Suppressor macrophage (primary cell): ENCODE data around the gene TMPRSS7.

Experiments
- DNase-seq, 4 experiments: peaks; one replicate each; pipeline ENCODE4 v3.0.0-alpha.2; 2020 to 2022

The TMPRSS7 gene

DNA sequence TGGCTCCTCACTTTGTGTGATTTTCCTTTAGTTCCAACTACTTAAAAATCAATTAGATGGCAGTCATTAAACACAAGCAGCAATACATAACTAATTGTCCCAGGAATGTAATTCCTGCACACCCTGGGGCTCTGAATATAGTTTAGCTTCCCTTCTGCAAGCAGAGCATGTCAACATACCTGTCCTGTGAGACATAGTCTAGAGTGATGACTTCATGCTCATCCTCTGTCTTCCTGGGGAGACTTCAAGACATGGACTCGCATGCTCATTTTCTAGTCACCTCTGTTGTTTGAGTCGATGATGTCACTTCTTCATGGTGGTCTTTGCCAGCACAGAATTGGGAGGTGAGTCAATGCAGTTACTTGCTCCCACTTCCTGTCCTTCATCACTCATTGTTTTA lies 67.4 kb downstream of the TMPRSS7 start:
- no peak for DNase-seq

DNA sequence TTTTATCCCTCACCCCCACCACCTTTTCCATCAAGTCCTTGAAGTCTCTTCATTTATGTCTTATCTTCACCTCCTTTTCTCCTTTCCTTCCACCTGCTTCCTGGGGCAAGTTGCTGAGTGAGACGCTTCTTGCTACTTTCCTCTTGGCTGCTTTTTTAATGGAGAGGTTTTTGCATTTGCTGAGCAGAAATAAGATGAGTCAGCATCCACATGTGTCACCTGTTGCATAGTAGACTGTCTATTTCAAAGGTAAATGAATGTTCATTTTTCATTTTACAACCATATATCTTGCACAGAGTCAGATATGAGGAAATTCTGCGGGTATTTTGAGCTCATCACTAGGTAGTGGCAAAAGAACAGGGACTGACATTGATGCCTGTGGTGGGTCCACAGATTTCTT lies 70.2 kb downstream of the TMPRSS7 start:
- no peak for DNase-seq

DNA sequence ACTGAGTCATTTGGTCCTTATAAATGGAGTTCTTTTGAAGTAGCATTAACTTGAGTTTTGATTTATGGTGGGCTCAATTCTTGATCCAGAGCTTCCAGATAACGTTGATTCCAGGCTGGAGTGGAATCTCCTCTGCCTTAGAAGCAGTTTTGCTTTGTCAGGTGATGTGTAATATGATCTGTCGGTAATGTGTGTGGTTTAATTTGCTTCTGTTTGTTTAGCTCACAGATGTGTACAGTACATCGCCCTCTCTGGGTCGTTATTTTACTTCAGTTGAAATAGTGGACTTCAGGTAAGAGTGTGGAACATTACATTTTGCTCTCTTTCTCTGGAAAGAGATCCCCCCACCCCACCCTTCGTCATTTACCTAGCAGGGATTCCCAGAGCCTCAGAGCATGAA lies 74.8 kb downstream of the TMPRSS7 start:
- no peak for DNase-seq

DNA sequence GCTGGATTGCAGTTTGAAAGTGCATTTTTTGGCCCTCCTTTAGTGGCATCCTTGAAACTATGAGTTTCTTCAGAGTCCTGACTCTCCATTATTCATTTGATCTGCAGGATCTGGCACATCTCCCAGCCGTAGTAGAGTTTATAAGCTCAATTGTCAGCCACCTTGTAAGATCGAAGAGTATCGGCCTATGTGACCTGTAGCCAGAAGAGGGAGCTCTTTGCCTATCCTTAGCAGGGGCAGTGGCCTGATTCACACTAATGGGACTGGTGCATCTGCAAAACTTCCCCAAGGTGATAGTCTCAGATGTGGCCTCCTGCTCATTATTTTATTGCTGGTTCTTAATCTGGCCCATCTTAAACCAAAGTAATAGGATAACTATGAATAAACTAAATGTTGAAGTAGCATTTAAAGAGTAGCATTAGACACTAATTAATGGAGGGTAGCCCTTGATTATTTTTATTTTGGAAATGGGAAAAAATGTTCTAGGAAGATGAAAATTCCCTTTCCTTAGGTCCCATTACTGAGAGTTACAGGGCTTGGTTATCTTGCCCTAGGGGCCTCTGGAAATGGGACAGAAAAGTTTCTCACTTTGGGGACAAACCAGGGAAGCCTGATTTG lies 77.4 kb downstream of the TMPRSS7 start:
- DNase-seq = peak; percentile 74 to 90 (median 80)

DNA sequence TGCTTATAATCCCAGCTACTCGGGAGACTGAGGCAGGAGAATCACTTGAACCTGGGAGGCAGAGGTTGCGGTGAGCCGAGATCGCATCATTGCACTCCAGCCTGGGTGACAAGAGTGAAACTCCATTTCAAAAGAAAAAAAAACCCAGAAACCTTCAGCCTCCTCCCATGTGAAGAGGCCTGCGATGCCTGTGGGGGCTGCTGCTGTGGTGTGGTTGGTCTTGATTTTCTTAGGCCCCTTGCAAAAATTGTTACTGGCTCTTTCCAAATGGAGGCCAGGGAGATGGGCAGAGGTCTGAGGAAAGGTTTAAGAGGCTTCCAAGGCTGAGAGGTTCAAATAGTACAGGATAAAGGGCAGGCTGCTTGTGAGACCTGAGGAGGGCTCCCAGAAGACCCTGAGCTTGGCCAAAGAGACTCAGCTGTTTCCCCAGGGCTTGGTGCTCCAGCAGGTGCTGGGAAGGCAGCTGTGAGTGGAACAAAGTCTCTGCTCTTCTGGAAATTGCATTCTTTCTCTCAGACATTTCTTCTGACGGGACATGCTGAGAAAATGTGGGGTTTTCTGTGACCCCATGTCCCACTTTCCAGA lies 80.1 kb downstream of the TMPRSS7 start:
- DNase-seq = no peak

DNA sequence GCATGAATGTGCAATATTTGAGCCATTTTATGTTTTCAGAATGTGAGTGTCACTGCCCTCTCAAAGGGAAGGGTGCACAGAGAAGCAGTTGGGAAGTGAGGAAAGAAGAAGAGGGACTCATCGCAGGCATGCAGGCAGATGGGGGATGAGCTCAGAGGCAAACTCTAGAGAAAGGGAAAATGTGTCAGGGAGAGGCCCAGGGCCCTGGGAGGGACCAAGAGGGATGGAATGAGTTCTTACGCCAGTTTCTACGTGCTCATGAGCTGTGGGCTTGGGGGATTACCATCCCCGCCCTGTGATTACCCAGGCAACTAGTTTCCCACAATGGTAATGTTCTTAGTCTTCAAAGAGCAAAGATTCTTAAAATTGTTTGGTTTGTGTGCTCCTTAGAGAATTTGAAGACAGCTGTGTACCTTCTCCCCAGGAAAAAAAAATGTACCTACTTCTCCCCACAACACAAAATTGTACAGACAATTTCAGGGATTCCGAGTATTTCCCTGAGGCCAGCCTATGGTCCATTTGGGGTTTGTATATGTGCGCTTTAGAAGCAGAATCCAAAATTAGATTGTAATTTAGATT lies 80.7 kb downstream of the TMPRSS7 start:
- DNase-seq = no peak

DNA sequence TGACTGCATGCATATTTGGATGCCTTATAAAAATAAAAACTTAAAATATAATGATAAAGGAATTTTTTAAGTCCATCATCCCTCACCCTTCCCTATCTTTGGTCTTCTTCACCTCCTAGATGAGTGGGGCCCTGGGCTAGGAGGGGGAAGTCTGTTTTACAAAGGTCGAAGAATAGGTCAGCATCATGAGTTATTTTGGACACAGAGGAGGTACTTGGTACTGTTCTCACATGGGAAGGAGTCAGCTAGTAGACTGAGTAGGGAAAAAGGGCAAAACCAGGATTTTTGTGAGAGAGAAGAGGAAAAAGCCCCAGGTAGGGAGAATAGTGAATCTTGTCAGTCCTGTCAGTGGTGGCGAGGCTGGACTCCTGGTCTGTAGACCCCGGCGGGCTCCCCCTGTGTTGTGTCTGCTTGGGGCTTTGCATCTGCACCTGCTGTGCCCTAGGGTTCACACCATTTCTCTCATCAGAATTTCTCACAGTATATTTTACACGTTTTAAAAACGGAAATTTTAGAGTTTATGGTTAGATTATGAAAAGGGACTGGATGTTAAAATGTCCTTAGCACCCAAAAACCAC lies 81.4 kb downstream of the TMPRSS7 start:
- DNase-seq = no peak

DNA sequence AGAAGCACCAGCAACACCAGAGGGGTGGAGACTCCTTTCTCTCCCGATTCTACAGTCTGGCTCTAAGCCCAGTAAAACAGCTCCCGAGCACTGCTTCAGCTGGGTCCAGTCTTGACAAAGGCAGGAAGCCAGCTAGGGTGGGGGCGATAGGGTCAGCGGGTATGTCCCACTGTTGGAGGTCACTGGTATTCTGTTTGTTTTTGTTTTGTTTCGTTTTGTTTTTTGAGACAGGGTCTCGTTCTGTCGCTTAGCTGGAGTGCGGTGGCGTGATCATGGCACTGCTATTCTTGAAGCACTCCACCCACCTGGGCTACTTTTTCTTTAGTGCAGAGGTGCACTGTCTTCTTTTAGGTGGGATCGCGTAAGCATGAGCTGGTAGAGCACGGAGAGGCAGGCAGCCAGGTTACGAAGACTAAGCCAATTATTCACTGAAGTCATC lies 82.2 kb downstream of the TMPRSS7 start:
- no peak for DNase-seq

DNA sequence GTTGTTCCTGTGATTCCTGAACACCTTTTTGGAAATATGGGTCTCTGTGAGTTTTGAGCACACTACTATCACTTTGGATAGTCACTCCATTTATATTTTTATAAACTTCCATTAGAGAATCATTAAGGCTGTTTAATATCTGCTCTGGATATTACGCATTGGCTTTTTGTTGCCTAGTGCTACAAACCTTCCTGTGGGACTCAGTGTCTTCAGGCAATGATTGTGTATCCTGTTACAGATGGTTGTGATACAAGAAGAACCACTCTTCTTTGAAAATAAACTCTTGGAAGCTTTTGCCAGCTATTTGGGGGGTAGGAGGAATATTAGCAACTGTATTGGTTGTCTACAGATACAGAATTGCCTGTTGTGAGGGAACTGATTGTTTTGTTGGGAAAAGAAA lies 82.9 kb downstream of the TMPRSS7 start:
- no peak for DNase-seq

DNA sequence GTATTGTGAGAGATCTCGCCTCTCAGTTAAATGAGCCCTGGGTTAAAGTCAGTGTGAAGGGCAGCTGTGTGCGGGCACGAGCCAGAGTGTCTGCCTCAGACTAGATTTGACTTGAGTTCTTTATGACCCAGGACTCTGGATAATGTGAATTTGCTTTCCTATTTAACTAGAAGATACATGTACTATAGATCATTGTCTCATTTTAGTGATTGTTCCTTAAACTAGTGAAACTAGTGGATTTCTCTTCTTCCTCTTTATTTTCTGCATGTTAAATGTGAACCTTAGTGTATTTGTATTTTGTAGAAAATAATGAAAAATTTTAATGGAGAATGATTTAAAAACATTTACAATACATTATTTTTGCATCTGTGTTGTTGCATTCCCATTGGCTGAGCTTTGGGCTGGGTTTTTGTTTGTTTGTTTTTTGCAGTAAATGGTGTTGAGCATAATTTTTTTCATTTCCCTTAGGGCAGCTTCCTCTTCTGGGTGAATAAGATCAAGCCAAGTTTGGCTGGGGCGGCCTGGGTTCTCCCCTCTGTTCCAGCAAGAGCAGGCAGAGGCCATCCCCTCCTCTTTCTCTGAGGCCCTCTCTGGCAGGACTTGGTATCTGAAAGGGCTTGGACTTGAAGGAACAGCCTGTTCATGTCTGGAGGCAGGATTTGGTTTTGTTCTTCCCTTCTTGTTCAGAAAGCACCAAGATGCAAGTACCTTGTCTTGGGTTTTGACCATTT lies 83.5 kb downstream of the TMPRSS7 start:
- peak; percentile 51 to 79 (median 76) for DNase-seq

DNA sequence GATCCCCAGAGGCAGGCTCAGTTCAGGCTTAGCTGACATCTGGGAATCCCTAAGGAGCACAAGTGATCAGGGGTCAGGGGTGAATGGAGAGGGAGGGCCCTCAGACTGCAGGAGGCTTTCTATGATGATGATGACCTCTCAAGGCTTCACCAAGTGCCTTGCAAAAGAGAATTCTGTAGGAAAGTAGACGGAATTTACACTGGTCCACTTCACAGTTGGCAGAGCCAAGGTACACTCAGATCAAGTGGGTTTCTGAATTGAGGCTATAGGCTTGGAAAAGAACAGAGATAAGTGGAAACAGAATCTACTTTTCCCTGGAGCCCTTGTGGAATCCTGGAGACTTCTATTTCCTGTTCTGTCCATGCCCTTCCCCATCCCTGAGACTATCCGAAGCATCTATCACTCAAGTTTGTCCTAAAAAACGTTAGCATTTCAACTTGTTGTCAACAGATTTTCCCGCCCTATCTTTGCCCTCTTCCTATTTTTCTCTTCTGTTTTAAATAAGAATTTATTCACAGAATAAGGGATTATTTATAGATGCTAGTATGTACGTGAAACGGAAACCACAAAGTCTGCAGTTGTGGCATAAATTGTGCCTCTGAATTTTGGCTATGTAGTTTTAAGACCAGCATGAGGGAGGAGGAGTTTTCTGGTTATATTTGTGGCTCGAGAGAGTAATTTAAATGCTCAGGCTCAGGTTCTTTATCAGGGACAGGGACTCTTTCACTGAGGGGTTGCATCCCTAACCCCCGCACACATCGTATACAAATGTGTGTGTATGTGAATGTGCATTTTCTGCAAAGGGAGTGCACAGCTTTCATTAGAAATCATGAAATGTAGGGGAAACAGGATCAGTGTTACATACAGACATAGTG lies 85.7 kb downstream of the TMPRSS7 start:
- peak in 2 of 4 experiments; percentile 31 to 36 for DNase-seq

DNA sequence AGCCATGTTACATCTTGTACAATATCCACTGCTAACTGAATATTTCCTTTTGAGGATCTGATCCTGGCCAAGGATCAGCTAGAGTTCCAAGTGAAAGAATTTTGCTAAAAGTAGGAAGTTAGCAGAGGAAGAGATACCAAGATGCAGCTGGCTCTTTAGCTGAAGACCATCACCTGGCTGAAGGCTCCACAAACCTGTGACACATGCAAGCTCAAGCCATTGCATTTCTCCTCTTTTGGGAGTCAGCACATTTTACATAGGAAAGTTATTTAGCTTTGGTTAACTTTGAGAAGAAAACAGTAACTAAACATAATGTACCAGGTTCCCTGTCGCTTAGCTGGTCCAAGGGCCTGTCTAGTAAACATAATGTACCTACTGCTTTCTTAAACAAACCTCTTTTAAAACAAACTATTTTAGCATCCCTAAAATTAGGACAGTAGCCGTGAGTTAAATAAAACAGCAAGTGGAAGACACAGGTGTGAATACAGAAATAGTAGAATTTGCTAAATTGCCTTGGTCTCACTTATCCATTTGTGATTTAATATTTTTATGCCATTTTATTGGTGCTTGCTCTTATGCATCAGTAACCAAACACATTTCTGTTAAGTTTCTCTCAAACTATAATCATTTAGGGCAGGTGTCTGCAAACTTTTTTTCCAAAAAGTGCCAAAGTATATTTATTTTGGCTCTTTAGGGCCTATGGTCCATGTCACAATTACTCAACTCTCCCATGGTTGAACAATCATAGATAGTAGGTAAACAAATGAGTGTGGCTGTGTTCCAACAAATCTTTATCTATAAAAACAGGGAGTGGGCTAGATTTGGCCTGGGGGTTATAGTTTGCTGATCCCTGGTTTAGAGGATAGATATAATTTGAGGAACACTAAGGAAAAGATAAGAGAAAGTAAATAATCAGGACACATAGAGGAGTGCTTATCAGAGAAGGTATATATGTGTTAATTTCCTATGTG lies 87.3 kb downstream of the TMPRSS7 start:
- DNase-seq = no peak

DNA sequence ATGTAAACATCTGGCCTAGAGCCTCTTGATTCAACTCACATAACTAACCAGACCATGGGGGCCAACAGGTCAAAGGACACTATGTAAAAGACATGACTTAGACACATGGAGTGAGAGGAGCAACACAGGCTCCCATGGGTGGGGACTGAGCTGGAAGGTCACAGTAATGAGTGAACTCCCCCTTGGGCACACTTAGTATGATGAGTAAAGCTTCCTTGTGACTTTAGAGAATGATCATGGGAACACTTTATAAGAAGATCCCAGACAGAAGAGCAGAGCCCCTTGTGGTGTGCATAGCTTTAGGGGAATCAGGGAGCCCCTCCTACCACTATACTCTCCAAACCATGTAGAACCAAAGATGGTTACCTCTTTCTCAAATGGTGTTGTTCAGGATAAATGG lies 88.3 kb downstream of the TMPRSS7 start:
- no peak for DNase-seq

DNA sequence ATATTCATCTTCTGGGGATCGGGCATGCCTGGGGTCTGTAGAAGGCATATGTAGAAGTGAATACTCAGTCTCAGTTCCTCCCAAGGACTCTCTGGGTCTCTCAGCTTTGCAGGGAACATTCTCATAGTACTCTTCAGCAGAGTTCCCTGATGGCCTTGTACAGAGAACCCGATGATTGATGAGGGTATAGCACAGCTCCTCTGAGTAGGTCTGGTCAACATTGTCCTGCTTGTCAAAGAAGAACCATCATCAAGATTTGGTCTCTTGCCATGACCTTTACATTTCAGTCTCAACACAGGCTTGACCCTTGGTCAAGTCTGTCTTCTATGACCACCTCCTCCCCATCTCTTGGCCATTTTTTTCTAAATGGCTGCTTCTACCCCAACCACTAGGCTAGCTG lies 89.0 kb downstream of the TMPRSS7 start:
- DNase-seq = no peak

DNA sequence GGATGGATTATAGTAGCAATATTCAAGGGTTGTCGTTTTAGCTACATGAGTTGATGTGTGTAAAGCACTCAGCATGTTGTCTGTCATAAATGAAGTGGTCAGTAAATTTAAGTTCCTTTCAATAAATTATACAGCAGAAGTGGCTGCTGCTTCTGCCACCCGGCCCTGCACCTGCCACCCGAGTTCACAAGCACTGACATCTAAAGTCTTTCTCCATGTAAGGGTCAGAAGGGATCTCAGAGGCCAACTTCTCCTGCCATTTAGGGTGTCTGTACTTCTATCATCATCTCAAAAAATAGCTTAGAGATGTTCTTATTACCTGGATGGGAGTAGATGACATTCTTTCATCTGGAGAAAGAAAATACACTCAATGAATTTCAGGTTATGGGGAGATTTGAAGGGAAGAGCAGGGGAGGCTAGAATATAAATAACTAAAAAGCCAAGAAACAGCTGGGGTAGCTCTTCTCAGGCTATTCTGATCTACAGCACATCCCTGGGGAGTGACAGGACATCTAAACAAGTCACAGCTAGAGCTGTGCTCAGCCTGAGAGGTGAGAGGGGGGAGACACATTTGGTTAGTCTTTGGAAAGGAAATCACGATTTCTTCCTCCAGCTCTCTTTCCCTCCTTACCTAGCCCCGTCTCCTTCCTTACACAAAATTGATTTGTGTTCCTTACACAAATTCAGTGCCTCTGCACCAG lies 90.5 kb downstream of the TMPRSS7 start:
- no peak for DNase-seq

DNA sequence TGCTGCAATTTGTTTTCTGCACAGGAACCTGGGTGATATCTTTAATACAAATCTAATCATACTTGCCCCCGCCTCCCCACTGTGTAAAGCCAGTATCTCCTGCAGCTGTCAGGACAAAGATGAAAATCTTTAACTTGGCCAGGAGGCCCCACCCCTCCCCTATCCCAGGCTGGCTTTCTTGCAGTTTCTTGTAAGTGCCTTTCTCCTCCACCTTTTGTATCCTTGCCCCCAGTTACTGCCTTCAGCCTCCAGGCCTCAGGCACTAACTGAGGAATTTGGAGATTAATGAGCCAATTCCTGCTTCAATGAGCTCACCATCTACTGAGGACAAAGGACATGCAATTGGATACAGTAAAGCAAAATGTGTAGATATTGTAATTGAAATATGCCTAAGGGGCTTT lies 92.0 kb downstream of the TMPRSS7 start:
- DNase-seq = no peak

DNA sequence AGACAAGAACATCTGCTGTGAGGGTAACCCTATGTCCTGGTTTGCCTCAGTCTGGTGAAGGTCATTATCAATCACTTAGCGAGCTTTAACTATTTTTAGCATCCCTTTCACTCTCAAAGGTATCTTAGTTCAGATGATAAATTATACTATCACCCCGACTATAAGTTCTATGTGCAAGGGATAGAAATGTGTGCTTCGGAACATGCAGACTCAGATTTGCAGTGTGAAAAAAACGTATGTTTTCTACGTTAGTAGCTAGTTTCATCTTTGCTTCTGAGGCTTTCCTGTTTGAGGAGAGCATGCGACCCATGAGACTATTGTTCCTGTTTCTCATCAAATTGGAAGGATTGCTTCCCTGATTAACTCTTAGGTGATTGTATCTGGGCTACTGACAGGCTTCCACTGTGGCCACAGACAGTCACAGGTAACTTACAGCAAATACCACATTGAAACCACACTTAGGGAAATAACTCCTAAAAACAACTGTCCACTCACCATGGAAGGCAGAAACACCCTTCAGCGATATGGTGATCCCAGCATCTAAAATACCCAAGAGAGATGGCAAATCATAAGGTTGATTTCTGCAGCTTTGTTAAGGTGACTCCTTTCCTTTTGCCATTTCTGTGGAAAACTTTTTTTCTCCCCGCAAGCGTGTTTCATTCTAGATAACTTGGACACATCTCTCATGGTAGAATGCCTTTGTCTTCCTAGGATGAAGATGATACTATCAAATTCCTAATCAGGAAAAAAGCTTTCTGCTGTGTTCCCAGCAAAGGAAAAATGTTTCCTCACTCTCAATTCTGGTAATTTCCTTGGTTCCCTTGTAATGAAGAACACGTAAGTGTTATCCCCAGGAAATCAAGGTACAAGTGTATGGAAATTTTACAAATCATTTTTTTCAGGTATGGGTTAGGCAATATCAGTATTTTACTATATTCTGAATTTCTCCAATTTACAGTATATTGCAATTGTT lies 93.3 kb downstream of the TMPRSS7 start:
- DNase-seq = peak; percentile 20 to 73 (median 48)

DNA sequence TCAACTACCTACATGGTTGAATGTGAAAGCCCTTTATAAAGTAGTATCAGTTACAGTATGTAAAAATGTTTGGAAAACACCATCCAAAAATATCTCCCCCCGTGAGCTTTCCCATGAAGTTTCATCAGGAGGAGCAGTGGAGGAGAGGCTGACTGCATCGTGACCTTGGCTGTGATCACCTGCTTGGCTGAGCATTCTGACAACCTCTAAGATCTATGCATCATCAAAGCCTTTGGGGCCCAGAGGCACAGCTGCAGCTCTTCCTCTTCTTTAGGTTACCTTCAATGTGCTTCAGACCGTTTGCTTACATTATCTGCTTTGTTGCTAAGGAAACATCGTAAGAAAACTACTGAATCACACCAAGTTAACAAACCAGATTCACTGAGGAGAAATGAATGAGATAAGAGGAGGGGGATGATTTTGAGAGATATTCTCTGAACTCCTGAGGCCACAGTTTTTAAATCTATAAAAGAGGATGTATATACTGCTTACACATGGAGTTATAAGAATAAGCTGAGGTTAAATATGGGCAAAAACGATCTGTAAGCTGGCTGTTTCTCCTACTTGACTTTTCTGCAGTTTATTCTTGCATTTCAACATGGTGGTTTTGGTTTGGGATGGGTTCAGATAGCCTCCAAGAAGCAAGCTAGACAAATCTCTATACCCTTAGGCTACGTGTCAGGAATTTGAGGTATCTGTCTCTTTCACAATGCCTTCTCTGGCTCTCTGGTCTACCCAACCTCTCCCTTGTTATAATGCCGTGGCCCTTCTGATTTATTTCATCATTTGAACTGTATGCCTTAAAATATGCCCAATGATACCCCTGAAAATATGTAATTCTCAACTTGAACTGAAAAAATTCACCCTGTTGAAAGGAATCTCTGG lies 94.5 kb downstream of the TMPRSS7 start:
- DNase-seq = peak; percentile 50 to 66 (median 60)
